ENCODE data around the gene BTD. TPM values are rescaled to one million over a fixed set of nuclear protein-coding genes. Genes with fewer than 3 reads are reported as not detected.

The BTD gene
- polyA plus RNA-seq, 2 donors: 5.1 to 10.6 TPM

- 50 to 67% methylated on average over 18 of the region's 18 CpGs for WGBS, 2 donors
These were observed 44.4 kb downstream of the BTD start for GRCh38 chr3:15645740-15646501.

GRCh38 chr3:15646851-15647511 lies 45.4 kb downstream of the BTD start:
- Histone ChIP-seq H3K36me3 (ENCODE audit: control insufficient read depth in 2 of 2, insufficient read depth in 2 of 2, low read length in 1 of 2) (no peaks in the 10 kb centered on the region), H3K27ac (ENCODE audit: low read depth in 2 of 2, low read length in 1 of 2) (peak overlapping the region in 1 of 2 donors; percentile 12), H3K27me3 (ENCODE audit: control insufficient read depth in 1 of 2, insufficient read depth in 2 of 2, low read length in 2 of 2) (no peaks in the 10 kb centered on the region), H3K4me1 (ENCODE audit: control insufficient read depth in 2 of 2, insufficient read depth in 2 of 2, low read length in 1 of 2) (peaks cover 3 to 6% of the 10 kb centered on the region in 2 donors), H3K9me3 (ENCODE audit: control insufficient read depth in 2 of 2, insufficient read depth in 1 of 2, low read depth in 1 of 2, low read length in 1 of 2) (no peaks in the 10 kb centered on the region), H3K4me3 (ENCODE audit: low read depth in 1 of 2, low read length in 2 of 2) (no peak overlapping the region)
- WGBS, 2 donors: 52 to 58% methylated on average over 13 of the region's 13 CpGs

More at GRCh38 chr3:15645740-15646501, 44.4 kb downstream of the BTD start:
- Histone ChIP-seq H3K36me3 (ENCODE audit: control insufficient read depth in 2 of 2, insufficient read depth in 2 of 2, low read length in 1 of 2) (no peaks in the 10 kb centered on the region), H3K4me1 (ENCODE audit: control insufficient read depth in 2 of 2, insufficient read depth in 2 of 2, low read length in 1 of 2) (peaks cover 3 to 6% of the 10 kb centered on the region in 2 donors), H3K27me3 (ENCODE audit: control insufficient read depth in 1 of 2, insufficient read depth in 2 of 2, low read length in 2 of 2) (no peaks in the 10 kb centered on the region), H3K4me3 (ENCODE audit: low read depth in 1 of 2, low read length in 2 of 2) (no peak overlapping the region), H3K27ac (ENCODE audit: low read depth in 2 of 2, low read length in 1 of 2) (peak overlapping the region in 1 of 2 donors; percentile 1), H3K9me3 (ENCODE audit: control insufficient read depth in 2 of 2, insufficient read depth in 1 of 2, low read depth in 1 of 2, low read length in 1 of 2) (no peaks in the 10 kb centered on the region)

- WGBS, 2 donors: 49 to 59% methylated on average over 4 of the region's 4 CpGs
- Histone ChIP-seq H3K4me3 (ENCODE audit: low read depth in 1 of 2, low read length in 2 of 2) (no peak overlapping the region), H3K27ac (ENCODE audit: low read depth in 2 of 2, low read length in 1 of 2) (peak overlapping the region; percentile 44 to 45), H3K36me3 (ENCODE audit: control insufficient read depth in 2 of 2, insufficient read depth in 2 of 2, low read length in 1 of 2) (no peaks in the 10 kb centered on the region), H3K4me1 (ENCODE audit: control insufficient read depth in 2 of 2, insufficient read depth in 2 of 2, low read length in 1 of 2) (peaks cover 3 to 6% of the 10 kb centered on the region in 2 donors), H3K9me3 (ENCODE audit: control insufficient read depth in 2 of 2, insufficient read depth in 1 of 2, low read depth in 1 of 2, low read length in 1 of 2) (no peaks in the 10 kb centered on the region), H3K27me3 (ENCODE audit: control insufficient read depth in 1 of 2, insufficient read depth in 2 of 2, low read length in 2 of 2) (no peaks in the 10 kb centered on the region)
These were observed 46.1 kb downstream of the BTD start for GRCh38 chr3:15647611-15648167.

- H3K9me3 ChIP-seq (ENCODE audit: control insufficient read depth in 2 of 2, insufficient read depth in 1 of 2, low read depth in 1 of 2, low read length in 1 of 2): no peaks in the 10 kb centered on the region
- H3K27ac ChIP-seq (ENCODE audit: low read depth in 2 of 2, low read length in 1 of 2): no peak overlapping the region
- peaks cover 3 to 6% of the 10 kb centered on the region in 2 donors for H3K4me1 ChIP-seq (ENCODE audit: control insufficient read depth in 2 of 2, insufficient read depth in 2 of 2, low read length in 1 of 2)
- no peaks in the 10 kb centered on the region for H3K36me3 ChIP-seq (ENCODE audit: control insufficient read depth in 2 of 2, insufficient read depth in 2 of 2, low read length in 1 of 2)
- H3K4me3 ChIP-seq (ENCODE audit: low read depth in 1 of 2, low read length in 2 of 2): no peak overlapping the region
- 89 to 98% methylated on average over 3 of the region's 3 CpGs for WGBS, 2 donors
- no peaks in the 10 kb centered on the region for H3K27me3 ChIP-seq (ENCODE audit: control insufficient read depth in 1 of 2, insufficient read depth in 2 of 2, low read length in 2 of 2)
These were observed 47.8 kb downstream of the BTD start for GRCh38 chr3:15649341-15649740.

- Histone ChIP-seq H3K36me3 (ENCODE audit: control insufficient read depth in 2 of 2, insufficient read depth in 2 of 2, low read length in 1 of 2) (no peaks in the 10 kb centered on the region), H3K9me3 (ENCODE audit: control insufficient read depth in 2 of 2, insufficient read depth in 1 of 2, low read depth in 1 of 2, low read length in 1 of 2) (no peaks in the 10 kb centered on the region), H3K4me3 (ENCODE audit: low read depth in 1 of 2, low read length in 2 of 2) (no peak overlapping the region), H3K27me3 (ENCODE audit: control insufficient read depth in 1 of 2, insufficient read depth in 2 of 2, low read length in 2 of 2) (no peaks in the 10 kb centered on the region), H3K27ac (ENCODE audit: low read depth in 2 of 2, low read length in 1 of 2) (no peak overlapping the region), H3K4me1 (ENCODE audit: control insufficient read depth in 2 of 2, insufficient read depth in 2 of 2, low read length in 1 of 2) (peaks cover 3 to 6% of the 10 kb centered on the region in 2 donors)
- 89% methylated on average over 5 of the region's 5 CpGs for WGBS, 2 donors
These were observed 48.3 kb downstream of the BTD start for GRCh38 chr3:15649858-15650257.

GRCh38 chr3:15651396-15651795 lies 49.9 kb downstream of the BTD start:
- Histone ChIP-seq H3K27ac (ENCODE audit: low read depth in 2 of 2, low read length in 1 of 2) (no peak overlapping the region), H3K36me3 (ENCODE audit: control insufficient read depth in 2 of 2, insufficient read depth in 2 of 2, low read length in 1 of 2) (no peaks in the 10 kb centered on the region), H3K4me1 (ENCODE audit: control insufficient read depth in 2 of 2, insufficient read depth in 2 of 2, low read length in 1 of 2) (peaks cover 0 to 6% of the 10 kb centered on the region in 2 donors), H3K4me3 (ENCODE audit: low read depth in 1 of 2, low read length in 2 of 2) (no peak overlapping the region), H3K27me3 (ENCODE audit: control insufficient read depth in 1 of 2, insufficient read depth in 2 of 2, low read length in 2 of 2) (no peaks in the 10 kb centered on the region), H3K9me3 (ENCODE audit: control insufficient read depth in 2 of 2, insufficient read depth in 1 of 2, low read depth in 1 of 2, low read length in 1 of 2) (peaks cover 3% of the 10 kb centered on the region in 2 donors)
- 79 to 82% methylated on average over 8 of the region's 8 CpGs for WGBS, 2 donors

- H3K9me3 ChIP-seq (ENCODE audit: control insufficient read depth in 2 of 2, insufficient read depth in 1 of 2, low read depth in 1 of 2, low read length in 1 of 2): peaks cover 6 to 7% of the 10 kb centered on the region in 2 donors
- H3K4me1 ChIP-seq (ENCODE audit: control insufficient read depth in 2 of 2, insufficient read depth in 2 of 2, low read length in 1 of 2): no peaks in the 10 kb centered on the region
- WGBS, 2 donors: 74 to 78% methylated on average over 3 of the region's 3 CpGs
- H3K27ac ChIP-seq (ENCODE audit: low read depth in 2 of 2, low read length in 1 of 2): no peak overlapping the region
- H3K36me3 ChIP-seq (ENCODE audit: control insufficient read depth in 2 of 2, insufficient read depth in 2 of 2, low read length in 1 of 2): no peaks in the 10 kb centered on the region
- no peak overlapping the region for H3K4me3 ChIP-seq (ENCODE audit: low read depth in 1 of 2, low read length in 2 of 2)
- no peaks in the 10 kb centered on the region for H3K27me3 ChIP-seq (ENCODE audit: control insufficient read depth in 1 of 2, insufficient read depth in 2 of 2, low read length in 2 of 2)
These were observed 51.8 kb downstream of the BTD start for GRCh38 chr3:15653321-15653720.

GRCh38 chr3:15654127-15654526 lies 52.6 kb downstream of the BTD start:
- H3K27me3 ChIP-seq (ENCODE audit: control insufficient read depth in 1 of 2, insufficient read depth in 2 of 2, low read length in 2 of 2): no peaks in the 10 kb centered on the region
- H3K27ac ChIP-seq (ENCODE audit: low read depth in 2 of 2, low read length in 1 of 2): no peak overlapping the region
- H3K4me1 ChIP-seq (ENCODE audit: control insufficient read depth in 2 of 2, insufficient read depth in 2 of 2, low read length in 1 of 2): no peaks in the 10 kb centered on the region
- H3K36me3 ChIP-seq (ENCODE audit: control insufficient read depth in 2 of 2, insufficient read depth in 2 of 2, low read length in 1 of 2): no peaks in the 10 kb centered on the region
- H3K4me3 ChIP-seq (ENCODE audit: low read depth in 1 of 2, low read length in 2 of 2): no peak overlapping the region
- H3K9me3 ChIP-seq (ENCODE audit: control insufficient read depth in 2 of 2, insufficient read depth in 1 of 2, low read depth in 1 of 2, low read length in 1 of 2): peaks cover 6 to 7% of the 10 kb centered on the region in 2 donors

- Histone ChIP-seq H3K27me3 (ENCODE audit: control insufficient read depth in 1 of 2, insufficient read depth in 2 of 2, low read length in 2 of 2) (no peaks in the 10 kb centered on the region), H3K36me3 (ENCODE audit: control insufficient read depth in 2 of 2, insufficient read depth in 2 of 2, low read length in 1 of 2) (no peaks in the 10 kb centered on the region), H3K9me3 (ENCODE audit: control insufficient read depth in 2 of 2, insufficient read depth in 1 of 2, low read depth in 1 of 2, low read length in 1 of 2) (peaks cover 6 to 7% of the 10 kb centered on the region in 2 donors), H3K4me1 (ENCODE audit: control insufficient read depth in 2 of 2, insufficient read depth in 2 of 2, low read length in 1 of 2) (no peaks in the 10 kb centered on the region), H3K27ac (ENCODE audit: low read depth in 2 of 2, low read length in 1 of 2) (no peak overlapping the region), H3K4me3 (ENCODE audit: low read depth in 1 of 2, low read length in 2 of 2) (no peak overlapping the region)
- 92 to 94% methylated on average over 9 of the region's 9 CpGs for WGBS, 2 donors
These were observed 53.3 kb downstream of the BTD start for GRCh38 chr3:15654891-15655290.

All from esophagus (tissue), 2 donors.